PFSK-1 (cell line): ENCODE data around the gene ADAMTS17.

Source experiments
- FOXP2 ChIP-seq: optimal IDR thresholded peaks from 2 replicates; pipeline ENCODE3; 2011; ENCODE audit warnings: borderline replicate concordance, control low read depth, inconsistent platforms; ENCODE audit not compliant: insufficient read depth; ENCODE audit errors: extremely low read length, extremely low read depth
- POLR2AphosphoS5 ChIP-seq: IDR thresholded peaks from 2 replicates; pipeline ENCODE4 v1.6.1; 2012; ENCODE audit warnings: low read depth, mild to moderate bottlenecking, control low read depth, low read length, moderate library complexity
- REST ChIP-seq, 2 experiments: IDR thresholded peaks; 2 replicates each; pipeline versions ENCODE4 v1.6.1 to v1.8.0; 2011 to 2012; ENCODE audit warnings: low read depth in 2 of 2, low read length in 2 of 2, control low read depth in 1 of 2, inconsistent platforms in 1 of 2, mild to moderate bottlenecking in 1 of 2, moderate library complexity in 1 of 2; ENCODE audit not compliant: insufficient read depth in 1 of 2
- SIN3A ChIP-seq: IDR thresholded peaks from 2 replicates; pipeline ENCODE4 v1.6.1; 2012; ENCODE audit warnings: mild to moderate bottlenecking, low read length, moderate library complexity, borderline replicate concordance; ENCODE audit not compliant: insufficient read depth
- TAF1 ChIP-seq: IDR thresholded peaks from 2 replicates; pipeline ENCODE4 v1.6.1; 2012; ENCODE audit warnings: low read length, control low read depth, borderline replicate concordance; ENCODE audit not compliant: insufficient read depth

The ADAMTS17 gene

GRCh38 chr15:100226107-100226506 is 115.7 kb downstream of the ADAMTS17 start:
- TF ChIP-seq POLR2AphosphoS5 (no peak), TAF1 (no peak), SIN3A (no peak), REST (IDR thresholded peaks at IDR 0.05; ENCODE audit: insufficient read depth in 1 of 2, low read depth in 2 of 2, low read length in 2 of 2) (no peak), FOXP2 (no peak)

- TF ChIP-seq TAF1 (no peak), FOXP2 (no peak), REST (IDR thresholded peaks at IDR 0.05; ENCODE audit: insufficient read depth in 1 of 2, low read depth in 2 of 2, low read length in 2 of 2) (no peak), POLR2AphosphoS5 (no peak), SIN3A (no peak)
Measured at GRCh38 chr15:100224206-100225185, 117.3 kb downstream of the ADAMTS17 start.

GRCh38 chr15:100222349-100222715 is 119.4 kb downstream of the ADAMTS17 start:
- no peak for TF ChIP-seq REST (IDR thresholded peaks at IDR 0.05; ENCODE audit: insufficient read depth in 1 of 2, low read depth in 2 of 2, low read length in 2 of 2)
- no peak for TF ChIP-seq TAF1
- no peak for TF ChIP-seq FOXP2
- TF ChIP-seq POLR2AphosphoS5: no peak
- TF ChIP-seq SIN3A: no peak

GRCh38 chr15:100221471-100222348 is 120.1 kb downstream of the ADAMTS17 start:
- TF ChIP-seq POLR2AphosphoS5: no peak
- no peak for TF ChIP-seq SIN3A
- TF ChIP-seq FOXP2: no peak
- TF ChIP-seq REST (IDR thresholded peaks at IDR 0.05; ENCODE audit: insufficient read depth in 1 of 2, low read depth in 2 of 2, low read length in 2 of 2): no peak
- no peak for TF ChIP-seq TAF1
